Lower leg skin (tissue), 4 donors: ENCODE data around the gene DDRGK1. TPM values are rescaled to one million over a fixed set of nuclear protein-coding genes. Genes with fewer than 3 reads are reported as not detected.

ENCODE experiments used
- DNase-seq, 2 donors: peaks; one replicate each; pipeline ENCODE4 v3.0.0-alpha.2; 2019; ENCODE audit warnings: low spot score in 2 of 2
- H3K4me3 ChIP-seq: fragments of 200-600 bp; sonication (generic); 2 replicates; pipeline ENCODE4 v1.5.1; 2017; ENCODE audit warnings: mild to moderate bottlenecking, low read depth; ENCODE audit not compliant: poor library complexity, severe bottlenecking
- CTCF ChIP-seq, 3 donors: fragments of 450-650 bp; IDR thresholded peaks; one replicate each; pipeline ENCODE4 v1.5.1; 2016; ENCODE audit warnings: antibody characterized with exemption in 3 of 3, mild to moderate bottlenecking in 3 of 3, moderate library complexity in 2 of 3
- POLR2A ChIP-seq, 2 donors: fragments of 450-650 bp; IDR thresholded peaks; one replicate each; pipeline ENCODE4 v1.6.1; 2016 to 2017; ENCODE audit warnings: antibody characterized with exemption in 2 of 2, mild to moderate bottlenecking in 1 of 2, moderate library complexity in 1 of 2
- WGBS, 2 donors: methylation state at CpG; one replicate each; pipeline ENCODE4 v1.1.5; 2018; 5-methylcytosine and 5-hydroxymethylcytosine counted together
- intact Hi-C: fragments of 100-400 bp; cut with DNase I; formaldehyde crosslinking; loops from one replicate; pipeline ENCODE4 v1.15.0; 2023; ENCODE audit warnings: low total_unique reads
- total RNA-seq, 4 donors: library from RNA; depleted of rRNA; stranded (reverse); fragments of >200 nt; gene quantifications; one replicate each; pipeline ENCODE4 v1.1.0, GENCODE V29; 2016

The DDRGK1 gene
- total RNA-seq, 4 donors from 2014 or later, result 53.6 to 109 (median 89.0) TPM

- TF ChIP-seq CTCF (IDR thresholded peaks at IDR 0.05), result no peak
- no peak for TF ChIP-seq POLR2A (IDR thresholded peaks at IDR 0.05)
- no peak for DNase-seq
- 55 to 63% methylated on average over 4 of the region's 4 CpGs for WGBS, 2 donors
- intact Hi-C loops, result no loop called here
- no peak overlapping the region for H3K4me3 ChIP-seq
Measured at GRCh38 chr20:3247638-3248037, 43.2 kb upstream of the DDRGK1 start.

- no peak overlapping the region for H3K4me3 ChIP-seq
- intact Hi-C loops, result no loop called here
- 73 to 81% methylated on average over 1 of the region's 1 CpG for WGBS, 2 donors
- no peak for TF ChIP-seq CTCF (IDR thresholded peaks at IDR 0.05)
- TF ChIP-seq POLR2A (IDR thresholded peaks at IDR 0.05), result no peak
- DNase-seq, result no peak
Measured at GRCh38 chr20:3246682-3247081, 42.2 kb upstream of the DDRGK1 start.

- no peak for TF ChIP-seq CTCF (IDR thresholded peaks at IDR 0.05)
- TF ChIP-seq POLR2A (IDR thresholded peaks at IDR 0.05), result no peak
- no peak overlapping the region for H3K4me3 ChIP-seq
- no peak for DNase-seq
- intact Hi-C loops, result no loop called here
- WGBS, 2 donors, result 56 to 62% methylated on average over 4 of the region's 4 CpGs
Measured at GRCh38 chr20:3245711-3246110, 41.2 kb upstream of the DDRGK1 start.

- no peak overlapping the region for H3K4me3 ChIP-seq
- WGBS, 2 donors, result 67 to 74% methylated on average over 2 of the region's 2 CpGs
- intact Hi-C loops, result no loop called here
- TF ChIP-seq CTCF (IDR thresholded peaks at IDR 0.05) (no peak), POLR2A (IDR thresholded peaks at IDR 0.05) (no peak)
- no peak for DNase-seq
Measured at GRCh38 chr20:3245156-3245555, 40.7 kb upstream of the DDRGK1 start.

- intact Hi-C loops, result no loop called here
- 67 to 86% methylated on average over 1 of the region's 1 CpG for WGBS, 2 donors
- H3K4me3 ChIP-seq, result no peak overlapping the region
- no peak for TF ChIP-seq POLR2A (IDR thresholded peaks at IDR 0.05)
- TF ChIP-seq CTCF (IDR thresholded peaks at IDR 0.05), result no peak
- no peak for DNase-seq
Measured at GRCh38 chr20:3244613-3245012, 40.1 kb upstream of the DDRGK1 start.

GRCh38 chr20:3243718-3244358 lies 39.4 kb upstream of the DDRGK1 start:
- TF ChIP-seq CTCF (IDR thresholded peaks at IDR 0.05) (no peak), POLR2A (IDR thresholded peaks at IDR 0.05) (no peak)
- no peak overlapping the region for H3K4me3 ChIP-seq
- WGBS, 2 donors, result 77 to 78% methylated on average over 11 of the region's 11 CpGs
- intact Hi-C loops, result no loop called here
- DNase-seq, result no peak
